GM12878 (cell line): ENCODE data around the gene HMOX1. TPM values are rescaled to one million over a fixed set of nuclear protein-coding genes. Genes with fewer than 3 reads are reported as not detected.

Source experiments
- ATAC-seq: fragments of 200-7000 bp; cut with Tn5 transposase; 3 replicates; pipeline ENCODE4 v1.9.1; 2020; ENCODE audit warnings: mild to moderate bottlenecking, moderate library complexity
- BruUV-seq: library from RNA; stranded (reverse); fragments of 400-500 nt; replicated peaks from 2 replicates; lab custom pipeline; 2021; lab: Mats Ljungman, UMichigan
- CTCF ChIA-PET: fragments of 300-600 bp; sonication (Branson Sonifier 250); formaldehyde crosslinking; extraction: SDS; loops from one replicate; lab custom pipeline; 2021; ENCODE audit warnings: inconsistent platforms; lab: Yijun Ruan, JAX
- POLR2A ChIA-PET: fragments of 350-600 bp; formaldehyde crosslinking; extraction: SDS; loops from one replicate; lab custom pipeline; 2021; ENCODE audit warnings: inconsistent platforms; lab: Charles Lee
- RAD21 ChIA-PET: fragments of 300-600 bp; sonication (Branson Sonifier 250); formaldehyde crosslinking; loops from one replicate; lab custom pipeline; 2023; ENCODE audit warnings: antibody characterized with exemption; ENCODE audit not compliant: unreplicated experiment; lab: Charles Lee
- SMC1A ChIA-PET: fragments of 300-600 bp; sonication (Branson Sonifier 250); formaldehyde crosslinking; loops from one replicate; lab custom pipeline; 2023; ENCODE audit not compliant: unreplicated experiment, uncharacterized antibody; lab: Charles Lee
- DNase-seq: peaks from one replicate; pipeline ENCODE4 v3.0.0-alpha.2; 2011; ENCODE audit warnings: low read depth, low spot score
- FAIRE-seq: peaks from 3 replicates; lab custom pipeline; 2011; peaks lifted over from hg19 to GRCh38; lab: Jason Lieb, UNC
- H2AFZ ChIP-seq: 2 replicates; pipeline ENCODE4 v1.6.0; 2011; ENCODE audit warnings: low read depth, low read length, control low read depth; ENCODE audit not compliant: control insufficient read depth
- H3K27ac ChIP-seq: 2 replicates; pipeline ENCODE4 v1.5.1; 2011; ENCODE audit warnings: control low read depth; ENCODE audit not compliant: control insufficient read depth, insufficient read depth
- H3K27me3 ChIP-seq, 2 experiments: replicated peaks in 1 of 2; 2 replicates each; pipeline versions ENCODE4 v1.6.0 to v1.6.1; 2011; ENCODE audit warnings: low read length in 1 of 2; ENCODE audit not compliant: control insufficient read depth in 2 of 2, insufficient read depth in 2 of 2
- H3K36me3 ChIP-seq, 2 experiments: 2 replicates each; pipeline ENCODE4 v1.5.1; 2011; ENCODE audit warnings: low read length in 1 of 2; ENCODE audit not compliant: control insufficient read depth in 2 of 2, insufficient read depth in 2 of 2
- H3K4me1 ChIP-seq: 2 replicates; pipeline ENCODE4 v1.6.1; 2011; ENCODE audit warnings: mild to moderate bottlenecking, low read length, moderate library complexity, mixed read lengths; ENCODE audit not compliant: control insufficient read depth, insufficient read depth
- H3K4me2 ChIP-seq: 2 replicates; pipeline ENCODE4 v1.6.0; 2011; ENCODE audit warnings: control low read depth; ENCODE audit not compliant: control insufficient read depth, insufficient read depth
- H3K4me3 ChIP-seq: fragments of 200-600 bp; sonication (generic); 2 replicates; pipeline ENCODE4 v1.5.1; 2016
- H3K79me2 ChIP-seq: 2 replicates; pipeline ENCODE4 v1.6.0; 2011; ENCODE audit warnings: low read length; ENCODE audit not compliant: control insufficient read depth, insufficient read depth
- H3K9ac ChIP-seq: 2 replicates; pipeline ENCODE4 v1.8.0; 2011; ENCODE audit warnings: low read length, control low read depth, mixed read lengths; ENCODE audit not compliant: control insufficient read depth, insufficient read depth
- H3K9me3 ChIP-seq: replicated peaks from 3 replicates; pipeline ENCODE4 v1.5.1; 2011; ENCODE audit warnings: mild to moderate bottlenecking, low read length; ENCODE audit not compliant: control insufficient read depth, insufficient read depth
- H4K20me1 ChIP-seq: 2 replicates; pipeline ENCODE4 v1.6.0; 2011; ENCODE audit not compliant: control insufficient read depth, insufficient read depth
- ASH2L ChIP-seq: fragments of 300-600, 200-600 bp; sonication (generic); IDR thresholded peaks from 2 replicates; pipeline ENCODE4 v1.6.1; 2017; ENCODE audit warnings: low read depth, mild to moderate bottlenecking, borderline replicate concordance
- BRCA1 ChIP-seq: IDR thresholded peaks from 2 replicates; pipeline ENCODE4 v1.6.1; 2011; ENCODE audit warnings: low read depth, low read length, improper control_type of control experiment
- CHD1 ChIP-seq: IDR thresholded peaks from 2 replicates; pipeline ENCODE4 v1.6.1; 2012; ENCODE audit warnings: low read depth, low read length, improper control_type of control experiment
- CHD2 ChIP-seq: IDR thresholded peaks from 2 replicates; pipeline ENCODE4 v1.6.1; 2011; ENCODE audit warnings: low read depth, low read length, improper control_type of control experiment, borderline replicate concordance
- EED ChIP-seq: sonication (generic); IDR thresholded peaks from 2 replicates; pipeline ENCODE4 v1.6.1; 2016; ENCODE audit warnings: antibody characterized with exemption, low read depth
- EGR1 ChIP-seq, 2 experiments: IDR thresholded peaks; 1 replicate in 1 of 2; 2 replicates in 1 of 2; pipeline ENCODE4 v1.6.1; 2011 to 2012; ENCODE audit warnings: low read depth in 2 of 2, low read length in 2 of 2, borderline replicate concordance in 1 of 2, mild to moderate bottlenecking in 1 of 2, moderate library complexity in 1 of 2
- EP300 ChIP-seq, 2 experiments: fragments of 150-350 bp in 1 of 2; IDR thresholded peaks; 2 replicates each; pipeline ENCODE4 v1.6.1; 2011 to 2012; ENCODE audit warnings: low read depth in 2 of 2, low read length in 2 of 2, borderline replicate concordance in 1 of 2, improper control_type of control experiment in 1 of 2, inconsistent platforms in 1 of 2; ENCODE audit not compliant: control insufficient read depth in 1 of 2
- HDGF ChIP-seq: fragments of 450-650 bp; IDR thresholded peaks from 2 replicates; pipeline ENCODE4 v1.6.1; 2016; ENCODE audit warnings: antibody characterized with exemption
- MYB ChIP-seq: fragments of 150-350 bp; IDR thresholded peaks from 2 replicates; pipeline ENCODE4 v1.6.1; 2014; ENCODE audit warnings: mild to moderate bottlenecking, low read depth, low read length, borderline replicate concordance
- SIN3A ChIP-seq: IDR thresholded peaks from 2 replicates; pipeline ENCODE4 v1.6.1; 2012; ENCODE audit warnings: low read depth, low read length, improper control_type of control experiment
- SMAD5 ChIP-seq: IDR thresholded peaks from 2 replicates; pipeline ENCODE4 v1.6.1; 2016; ENCODE audit warnings: antibody characterized with exemption, low read depth
- SREBF2 ChIP-seq: IDR thresholded peaks from 2 replicates; pipeline ENCODE4 v1.6.1; 2012; ENCODE audit warnings: mild to moderate bottlenecking, low read length
- TCF7 ChIP-seq: IDR thresholded peaks from 2 replicates; pipeline ENCODE4 v1.6.1; 2014; ENCODE audit warnings: antibody characterized with exemption, borderline replicate concordance
- WGBS: methylation state at CpG from one replicate; pipeline ENCODE4 v1.1.6; 2016; ENCODE audit warnings: low lambda C conversion rate; ENCODE audit not compliant: insufficient replicate concordance, insufficient coverage; ENCODE audit errors: missing lambda C conversion rate; 5-methylcytosine and 5-hydroxymethylcytosine counted together
- in situ Hi-C: fragments of 300-500 bp; cut with MboI; formaldehyde crosslinking; loops from 9 replicates; pipeline ENCODE4 v1.14.3; 2018; ENCODE audit warnings: mixed read lengths
- intact Hi-C: fragments of 100-400 bp; cut with micrococcal nuclease; formaldehyde crosslinking; loops from one replicate; pipeline ENCODE4 v1.14.2; 2022; ENCODE audit not compliant: unreplicated experiment
- polyA plus RNA-seq, 11 experiments: library from polyadenylated mRNA; depleted of rRNA in 4 of 11; unstranded in 6 of 11; stranded (reverse) in 5 of 11; fragments of >200 nt; fragmentation: Nextera tagmentation in 4 of 11; fragmentation: Illumina TruSeq in 1 of 11; extraction: Ambion mirVana in 4 of 11; extraction: Trizol in 1 of 11; gene quantifications; 1 replicate in 1 of 11; 2 replicates in 10 of 11; pipeline versions ENCODE4 v1.2.1 to v1.2.3, GENCODE V29; 2011 to 2016; ENCODE audit warnings: inconsistent platforms in 2 of 11, missing spikeins in 2 of 11, low read depth in 1 of 11
- total RNA-seq, 4 experiments: library from RNA; depleted of rRNA in 3 of 4; stranded (reverse); fragments of >200 nt in 3 of 4; fragmentation: Illumina TruSeq in 1 of 4; extraction: Trizol in 1 of 4; gene quantifications; 2 replicates each; pipeline versions ENCODE4 v1.2.1 to v1.2.3, GENCODE V29; 2013 to 2021
- TF ChIP-seq, protein P1 (sequence below): fragments of 450-650 bp; IDR thresholded peaks from 2 replicates; pipeline ENCODE4 v1.6.1; 2016; ENCODE audit warnings: mild to moderate bottlenecking

The HMOX1 gene
- total and polyA plus RNA-seq, 10 of the 15 experiments (the other 5 are each of a cell fraction or from before 2014, with no cell fraction given), result 1.5 to 36.7 (median 18.8) TPM

DNA sequence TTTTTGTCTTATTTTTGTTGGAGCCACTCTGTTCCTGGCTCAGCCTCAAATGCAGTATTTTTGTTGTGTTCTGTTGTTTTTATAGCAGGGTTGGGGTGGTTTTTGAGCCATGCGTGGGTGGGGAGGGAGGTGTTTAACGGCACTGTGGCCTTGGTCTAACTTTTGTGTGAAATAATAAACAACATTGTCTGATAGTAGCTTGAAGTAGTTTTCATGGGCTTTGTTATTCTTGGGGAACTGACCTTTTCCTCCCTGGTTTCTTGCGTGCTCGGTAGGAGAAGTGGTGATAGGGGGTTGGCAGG, 13.1 kb downstream of the HMOX1 start:
- Histone ChIP-seq H4K20me1 (no peaks in the 10 kb centered on the region), H3K27me3 (no peaks in the 10 kb centered on the region), H3K4me2 (no peak overlapping the region), H3K9ac (no peak overlapping the region), H3K36me3 (peaks cover 8 to 9% of the 10 kb centered on the region in 2 experiments; a peak in 3 of 4 replicates), H3K79me2 (no peaks in the 10 kb centered on the region), H3K9me3 (no peaks in the 10 kb centered on the region), H3K27ac (peak overlapping the region; percentile 28), H3K4me1 (peaks cover 32% of the 10 kb centered on the region), H2AFZ (peak overlapping the region; percentile 29; the same call in 1 of the 2 replicates), H3K4me3 (no peak overlapping the region)
- SMC1A ChIA-PET, result interaction anchor here (0.6 to 3.5 kb wide), 5 partner anchors 9 to 30 kb away, joined by 3 to 27 read pairs (median 4); partner anchors contain the start of gene HMOX1
- CTCF ChIA-PET, result interaction anchor here (0.7 to 1.4 kb wide), 5 partner anchors 10 to 43 kb away, joined by 3 to 13 read pairs (median 3); no protein-coding TSS in a partner anchor
- 57% methylated on average over 4 of the region's 4 CpGs for WGBS
- no TSS peak for BruUV-seq
- DNase-seq, result no peak
- in situ Hi-C loops (loop anchor here (25.0 kb wide), 1 partner anchor 1818 kb away; the partner anchor contains the start of gene SSTR3), intact Hi-C loops (no loop called here)
- no peak for FAIRE-seq
- RAD21 ChIA-PET, result interaction anchor here (1.0 to 1.6 kb wide), 4 partner anchors 9 to 43 kb away, joined by 3 to 10 read pairs (median 4); no protein-coding TSS in a partner anchor
- POLR2A ChIA-PET, result interaction anchor here (0.7 to 2.1 kb wide), 5 partner anchors 12 to 40 kb away, joined by 4 to 7 read pairs (median 5); partner anchors contain the start of gene HMOX1
- peak in 1 of 2 experiments; percentile 38; a peak in 1 of 4 replicates for TF ChIP-seq EP300 (IDR thresholded peaks at IDR 0.05; ENCODE audit: borderline replicate concordance in 1 of 2, control insufficient read depth in 1 of 2, low read depth in 2 of 2, low read length in 2 of 2)
- no peak for TF ChIP-seq SREBF2
- peak; percentile 78 for TF ChIP-seq MYB
- peak in 1 of 2 experiments; percentile 79; a peak in 1 of 3 replicates for TF ChIP-seq EGR1 (IDR thresholded peaks at IDR 0.05; ENCODE audit: borderline replicate concordance in 1 of 2, low read depth in 2 of 2, low read length in 2 of 2)
- no peak for TF ChIP-seq EED
- no peak for TF ChIP-seq HDGF
- 0 out of 2 replicates have a peak, but pooled peaks have one; percentile 12 for TF ChIP-seq CHD2
- no peak for TF ChIP-seq SMAD5
- TF ChIP-seq CHD1, result no peak
- TF ChIP-seq BRCA1, result no peak
- no peak for TF ChIP-seq ASH2L
- TF ChIP-seq TCF7, result no peak
- TF ChIP-seq, protein P1, sequence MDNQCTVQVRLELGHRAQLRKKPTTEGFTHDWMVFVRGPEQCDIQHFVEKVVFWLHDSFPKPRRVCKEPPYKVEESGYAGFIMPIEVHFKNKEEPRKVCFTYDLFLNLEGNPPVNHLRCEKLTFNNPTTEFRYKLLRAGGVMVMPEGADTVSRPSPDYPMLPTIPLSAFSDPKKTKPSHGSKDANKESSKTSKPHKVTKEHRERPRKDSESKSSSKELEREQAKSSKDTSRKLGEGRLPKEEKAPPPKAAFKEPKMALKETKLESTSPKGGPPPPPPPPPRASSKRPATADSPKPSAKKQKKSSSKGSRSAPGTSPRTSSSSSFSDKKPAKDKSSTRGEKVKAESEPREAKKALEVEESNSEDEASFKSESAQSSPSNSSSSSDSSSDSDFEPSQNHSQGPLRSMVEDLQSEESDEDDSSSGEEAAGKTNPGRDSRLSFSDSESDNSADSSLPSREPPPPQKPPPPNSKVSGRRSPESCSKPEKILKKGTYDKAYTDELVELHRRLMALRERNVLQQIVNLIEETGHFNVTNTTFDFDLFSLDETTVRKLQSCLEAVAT, result peak; percentile 41
- no peak for TF ChIP-seq SIN3A
- ATAC-seq, result no peak
